Mesenteric fat pad (tissue), 1 donor: Measurements from ENCODE around the gene CASZ1. TPM values are rescaled to one million over a fixed set of nuclear protein-coding genes. Genes with fewer than 3 reads are reported as not detected.

Experiments used
- DNase-seq: peaks from one replicate; pipeline ENCODE4 v3.0.0-alpha.2; 2020; ENCODE audit warnings: low spot score
- total RNA-seq: library from RNA; stranded (reverse); fragmentation: NEBNext Ultra II Directional; extraction: Animal tissue kit (Norgen Biotek cat#: 25700); gene quantifications from one replicate; pipeline ENCODE4 v1.2.1, GENCODE V29; 2021
- donor health status: DM: yes; HTN: yes; CAD: no.

The CASZ1 gene
- total RNA-seq, 1 donor from 2014 or later, result 8.4 TPM

- no peak for DNase-seq
These were observed 122.2 kb downstream of the CASZ1 start for GRCh38 chr1:10674222-10674621.

GRCh38 chr1:10673109-10673711 is 123.2 kb downstream of the CASZ1 start:
- DNase-seq, result no peak

GRCh38 chr1:10672343-10673050 is 123.9 kb downstream of the CASZ1 start:
- no peak for DNase-seq

DNA sequence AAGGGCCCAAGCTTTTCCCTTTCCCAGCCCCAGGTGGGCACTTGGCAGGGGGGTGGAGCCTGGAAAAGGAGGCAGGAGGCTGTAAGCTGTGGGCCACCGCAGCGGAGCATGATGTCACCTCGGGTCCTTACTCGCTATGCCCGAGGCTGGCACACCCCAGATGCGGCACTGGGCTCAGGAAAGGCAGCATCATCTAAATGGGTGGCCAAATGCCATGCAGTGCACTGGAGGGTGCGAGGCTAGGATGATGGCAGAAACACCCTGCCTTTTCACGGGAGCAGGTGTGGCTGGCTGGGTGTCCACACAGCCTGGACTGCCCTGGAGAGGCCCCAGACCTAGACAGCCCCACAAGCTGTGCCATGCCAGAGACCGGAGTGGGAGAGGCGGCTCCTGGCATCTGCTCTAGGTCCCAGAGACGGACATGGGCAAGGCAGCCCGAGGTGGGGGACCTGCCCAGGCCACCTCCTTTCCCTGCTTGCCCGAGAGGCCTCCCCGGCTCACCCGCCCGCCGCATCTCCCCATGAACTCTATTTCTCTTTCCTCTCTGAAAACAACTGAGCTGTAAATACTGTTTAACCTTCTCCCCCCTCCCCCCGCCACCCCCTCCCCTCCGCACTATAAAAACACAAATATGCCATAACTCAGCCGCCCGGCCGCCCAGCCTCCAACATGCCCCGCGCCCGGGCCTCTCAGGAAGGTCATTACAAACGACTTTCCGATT is 124.7 kb downstream of the CASZ1 start:
- no peak for DNase-seq

- no peak for DNase-seq
These were observed 125.4 kb downstream of the CASZ1 start for GRCh38 chr1:10671090-10671489.

GRCh38 chr1:10670190-10670589 is 126.3 kb downstream of the CASZ1 start:
- DNase-seq, result no peak

DNA sequence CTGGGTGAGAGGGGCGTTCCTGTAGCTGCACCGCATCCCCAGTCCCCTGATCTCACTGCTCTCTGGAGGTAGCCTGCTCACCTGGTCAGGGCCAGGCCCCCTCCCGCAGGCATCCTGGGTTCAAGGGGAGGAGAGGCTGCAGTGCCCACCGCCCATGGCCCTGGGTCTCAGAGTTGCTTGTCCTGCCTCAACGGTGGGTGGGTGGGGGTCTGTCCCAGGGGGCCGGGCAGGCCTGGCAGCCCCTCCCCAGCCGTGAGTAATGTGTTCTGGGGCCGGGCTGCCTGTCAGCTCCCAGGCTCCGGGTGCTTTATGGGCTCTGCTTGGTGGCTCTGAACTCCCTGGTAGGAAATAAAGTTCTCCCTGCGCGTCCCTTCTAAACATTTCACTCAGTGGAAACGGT is 126.9 kb downstream of the CASZ1 start:
- no peak for DNase-seq

GRCh38 chr1:10667861-10668761 is 128.3 kb downstream of the CASZ1 start:
- no peak for DNase-seq

- DNase-seq, result no peak
These were observed 130.3 kb downstream of the CASZ1 start for GRCh38 chr1:10665930-10666850.

GRCh38 chr1:10665226-10665625 is 131.2 kb downstream of the CASZ1 start:
- no peak for DNase-seq

- no peak for DNase-seq
These were observed 132.2 kb downstream of the CASZ1 start for GRCh38 chr1:10664251-10664650.

DNA sequence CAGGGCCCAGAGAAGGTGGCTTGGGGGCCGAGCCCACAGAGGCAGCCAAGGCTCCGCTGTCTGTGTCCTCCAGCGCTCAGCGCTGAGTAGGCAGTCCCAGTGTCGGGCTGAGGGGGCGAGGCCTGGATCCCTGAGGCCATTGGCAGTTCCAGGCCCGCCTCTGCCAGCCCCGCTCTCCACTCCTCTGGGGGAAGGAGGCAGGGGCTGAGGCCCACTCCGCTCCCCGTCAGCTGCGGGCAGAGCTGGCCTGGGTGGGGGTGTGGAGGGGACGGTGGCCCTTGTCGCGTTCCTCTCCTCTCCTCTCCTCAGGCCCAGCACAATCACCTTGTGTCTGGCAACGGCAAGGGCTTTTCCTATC is 132.8 kb downstream of the CASZ1 start:
- no peak for DNase-seq

DNA sequence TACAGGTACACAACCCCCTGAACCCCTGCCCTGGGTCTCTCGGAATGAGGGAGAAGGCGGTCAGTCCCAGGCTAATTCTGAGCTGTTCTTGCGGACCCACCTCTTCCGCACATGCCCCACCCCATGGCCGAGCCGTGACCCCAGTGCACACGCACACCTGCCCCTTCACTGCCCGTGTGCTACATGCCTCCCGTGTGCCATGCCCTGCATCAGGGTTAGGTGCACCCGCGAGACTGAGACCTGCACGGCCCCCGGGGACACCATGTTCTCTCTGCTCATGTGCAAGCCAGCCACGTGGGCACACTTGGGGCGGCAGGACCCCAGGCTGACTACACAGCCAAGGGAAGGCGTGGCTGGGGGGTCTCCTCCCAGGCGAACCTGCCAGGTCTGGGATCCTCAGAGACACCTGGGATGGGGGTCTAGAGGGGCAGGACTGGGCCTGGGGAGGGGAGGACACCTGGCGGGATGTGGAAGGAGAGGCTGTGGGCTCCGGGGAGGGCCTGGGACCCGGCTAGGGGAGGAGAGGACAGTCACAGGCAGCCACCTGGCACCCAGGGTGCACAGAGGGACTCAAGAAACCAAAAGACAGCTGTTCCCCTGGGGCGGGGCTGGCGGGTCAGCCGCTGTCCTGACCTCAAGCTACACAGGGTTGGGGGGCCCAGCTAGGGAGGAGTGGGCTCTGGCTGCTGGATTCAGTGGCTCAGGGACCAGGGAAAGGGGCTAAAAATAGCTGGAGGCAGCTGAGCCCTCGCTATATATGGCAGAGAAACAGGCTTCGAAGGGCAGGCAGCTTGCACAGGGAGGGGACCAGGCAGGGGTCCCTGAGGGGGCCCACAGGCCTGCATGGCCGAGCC is 133.4 kb downstream of the CASZ1 start:
- no peak for DNase-seq

GRCh38 chr1:10662090-10662688 is 134.3 kb downstream of the CASZ1 start:
- no peak for DNase-seq

DNA sequence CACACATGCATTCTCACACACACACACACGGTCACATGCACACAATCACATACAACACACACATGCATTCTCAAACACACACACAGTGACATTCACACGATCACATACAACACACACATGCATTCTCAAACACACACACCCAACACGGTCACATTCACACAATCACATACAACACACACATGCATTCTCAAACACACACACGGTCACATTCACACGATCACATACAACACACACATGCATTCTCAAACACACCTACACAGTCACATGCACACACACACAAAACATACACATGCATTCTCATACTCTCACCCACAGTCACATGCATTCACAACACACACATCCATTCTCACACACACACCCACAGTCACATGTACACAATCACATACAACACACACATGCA is 135.0 kb downstream of the CASZ1 start:
- DNase-seq, result no peak

- DNase-seq, result no peak
These were observed 136.6 kb downstream of the CASZ1 start for GRCh38 chr1:10659646-10660540.

DNA sequence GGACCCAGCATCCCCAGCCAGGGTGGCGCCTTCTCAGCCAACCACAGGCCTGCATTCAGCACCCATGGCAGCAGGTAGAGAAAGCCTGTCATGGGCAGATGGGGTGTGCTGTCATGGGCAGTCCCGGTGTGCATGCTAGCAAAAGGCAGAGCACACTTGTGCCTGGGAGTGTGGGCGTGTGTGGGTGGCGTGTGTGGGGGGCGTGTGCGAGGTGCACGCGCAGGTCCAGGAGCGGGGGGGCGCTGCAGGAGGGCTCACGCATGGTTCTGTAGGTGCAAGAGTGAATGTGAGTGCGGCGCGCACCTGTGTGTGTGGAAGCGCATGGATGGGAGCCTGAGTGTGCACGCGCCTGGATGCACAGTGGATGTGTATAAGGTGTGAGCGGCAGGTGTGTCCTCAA is 137.2 kb downstream of the CASZ1 start:
- DNase-seq, result no peak
